Subcutaneous adipose tissue (tissue), 4 donors: ENCODE data around the gene SLC22A5. TPM values are rescaled to one million over a fixed set of nuclear protein-coding genes. Genes with fewer than 3 reads are reported as not detected.

Source experiments
- total RNA-seq, 4 donors: library from RNA; depleted of rRNA; stranded (reverse); fragments of >200 nt; gene quantifications; one replicate each; pipeline ENCODE4 v1.1.0, GENCODE V29; 2016
- TF ChIP-seq, protein P1 (sequence below): fragments of 450-650 bp; IDR thresholded peaks from one replicate; pipeline ENCODE4 v1.5.1; 2016; ENCODE audit warnings: low read depth, mild to moderate bottlenecking, control low read depth, antibody characterized with exemption, moderate library complexity

SLC22A5 gene
- total RNA-seq, 4 donors from 2014 or later: 5.6 to 8.2 (median 6.8) TPM

DNA sequence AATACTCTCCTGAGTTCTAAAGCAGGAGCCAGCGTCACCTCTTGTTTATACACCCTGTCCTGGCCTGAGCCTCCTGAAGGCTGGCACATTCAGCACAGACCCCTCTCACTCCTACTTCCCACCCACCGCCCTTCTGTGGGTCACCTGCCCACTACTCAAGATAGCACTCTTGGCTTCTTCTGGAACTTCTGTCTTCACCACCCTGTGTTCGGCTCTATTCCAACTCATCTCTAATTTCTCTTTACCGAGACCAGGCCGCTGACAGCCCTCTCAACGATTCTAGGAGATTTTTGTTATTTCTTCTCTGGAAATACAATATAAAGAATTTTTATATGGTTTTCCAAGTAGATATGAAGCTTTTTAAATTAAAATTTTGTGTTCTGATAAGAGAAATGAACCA lies 63.6 kb downstream of the SLC22A5 start:
- TF ChIP-seq, protein P1, sequence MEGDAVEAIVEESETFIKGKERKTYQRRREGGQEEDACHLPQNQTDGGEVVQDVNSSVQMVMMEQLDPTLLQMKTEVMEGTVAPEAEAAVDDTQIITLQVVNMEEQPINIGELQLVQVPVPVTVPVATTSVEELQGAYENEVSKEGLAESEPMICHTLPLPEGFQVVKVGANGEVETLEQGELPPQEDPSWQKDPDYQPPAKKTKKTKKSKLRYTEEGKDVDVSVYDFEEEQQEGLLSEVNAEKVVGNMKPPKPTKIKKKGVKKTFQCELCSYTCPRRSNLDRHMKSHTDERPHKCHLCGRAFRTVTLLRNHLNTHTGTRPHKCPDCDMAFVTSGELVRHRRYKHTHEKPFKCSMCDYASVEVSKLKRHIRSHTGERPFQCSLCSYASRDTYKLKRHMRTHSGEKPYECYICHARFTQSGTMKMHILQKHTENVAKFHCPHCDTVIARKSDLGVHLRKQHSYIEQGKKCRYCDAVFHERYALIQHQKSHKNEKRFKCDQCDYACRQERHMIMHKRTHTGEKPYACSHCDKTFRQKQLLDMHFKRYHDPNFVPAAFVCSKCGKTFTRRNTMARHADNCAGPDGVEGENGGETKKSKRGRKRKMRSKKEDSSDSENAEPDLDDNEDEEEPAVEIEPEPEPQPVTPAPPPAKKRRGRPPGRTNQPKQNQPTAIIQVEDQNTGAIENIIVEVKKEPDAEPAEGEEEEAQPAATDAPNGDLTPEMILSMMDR: no peak

- TF ChIP-seq, protein P1: no peak
Observed at GRCh38 chr5:132434416-132435286, 65.1 kb downstream of the SLC22A5 start.

- TF ChIP-seq, protein P1: no peak
Observed at GRCh38 chr5:132435447-132435846, 65.9 kb downstream of the SLC22A5 start.

- TF ChIP-seq, protein P1: no peak
Observed at GRCh38 chr5:132435886-132436285, 66.4 kb downstream of the SLC22A5 start.

- TF ChIP-seq, protein P1: no peak
Observed at GRCh38 chr5:132436936-132437335, 67.4 kb downstream of the SLC22A5 start.

DNA sequence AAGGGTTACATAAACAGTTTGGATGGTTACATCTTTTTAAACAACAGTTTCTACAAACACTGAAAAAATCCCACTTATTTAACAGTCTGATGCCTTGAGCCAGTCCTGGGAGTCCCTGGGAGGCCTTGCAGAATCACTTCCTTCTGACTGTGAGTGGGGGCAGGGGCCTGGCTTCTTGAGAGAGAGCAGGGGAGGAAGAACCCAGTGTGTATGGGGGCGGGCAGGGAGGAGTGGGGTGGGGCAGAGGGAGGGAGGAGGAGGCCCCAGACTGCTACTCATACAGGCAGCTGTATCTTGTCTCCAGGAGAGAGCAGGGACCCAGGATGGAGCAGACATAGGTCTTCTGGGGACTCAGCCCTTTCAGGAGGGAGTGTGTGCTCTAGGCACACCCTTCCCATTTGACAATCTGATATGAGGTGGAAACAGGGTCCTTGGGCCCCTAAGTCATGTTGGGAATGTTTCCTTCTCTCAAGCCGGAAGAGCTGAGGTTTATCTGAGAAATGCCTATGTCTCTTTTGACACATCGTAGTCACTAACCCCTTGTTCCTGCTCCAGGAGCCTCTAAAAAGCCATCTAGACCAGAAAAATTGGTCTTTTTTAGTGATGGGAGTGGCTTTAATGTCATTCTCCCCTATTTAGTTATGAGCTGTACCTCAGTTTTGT lies 68.2 kb downstream of the SLC22A5 start:
- TF ChIP-seq, protein P1: no peak

DNA sequence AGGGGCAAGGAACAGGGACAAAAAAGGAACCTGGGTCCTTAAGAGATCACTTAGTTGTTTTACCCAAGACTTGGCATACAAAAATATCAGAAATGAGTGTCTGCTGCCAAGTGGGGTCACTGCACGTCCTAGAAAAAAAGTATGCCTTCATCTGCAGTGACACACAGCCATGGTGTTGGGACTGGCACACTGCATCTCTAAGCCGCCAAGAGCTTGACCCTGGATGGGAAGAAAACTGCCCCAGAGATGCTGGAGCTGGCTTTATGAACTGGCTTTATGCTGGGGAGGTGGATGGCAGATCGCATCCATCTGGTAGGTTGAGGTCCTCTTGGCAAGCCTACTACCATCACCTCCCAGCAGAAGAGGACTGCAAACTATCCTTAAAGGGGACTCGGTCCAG lies 69.4 kb downstream of the SLC22A5 start:
- TF ChIP-seq, protein P1: no peak
